Measurements from ENCODE around the gene UTS2.

UTS2 gene

DNA sequence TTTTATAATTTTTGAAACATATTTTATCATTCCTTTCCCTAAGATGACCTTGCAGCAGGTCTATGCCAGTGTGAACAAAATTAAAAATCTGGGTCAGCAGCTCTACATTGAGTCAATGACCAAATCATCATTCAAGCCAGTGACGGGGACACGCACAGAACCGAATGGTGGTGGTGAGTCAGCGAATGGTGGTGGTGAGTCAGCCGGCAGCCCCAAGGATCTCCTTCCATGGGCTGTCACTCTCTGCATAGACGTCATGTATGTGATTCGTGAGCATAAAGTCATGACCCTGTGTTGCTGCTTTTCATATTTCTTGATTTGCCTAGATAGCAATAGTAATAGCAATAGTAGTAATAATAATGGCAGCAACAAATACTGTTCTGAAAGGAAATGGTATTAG is 42.5 kb downstream of the UTS2 start:
- peak; percentile 83 for DNase-seq (ENCODE audit: low spot score)

DNA sequence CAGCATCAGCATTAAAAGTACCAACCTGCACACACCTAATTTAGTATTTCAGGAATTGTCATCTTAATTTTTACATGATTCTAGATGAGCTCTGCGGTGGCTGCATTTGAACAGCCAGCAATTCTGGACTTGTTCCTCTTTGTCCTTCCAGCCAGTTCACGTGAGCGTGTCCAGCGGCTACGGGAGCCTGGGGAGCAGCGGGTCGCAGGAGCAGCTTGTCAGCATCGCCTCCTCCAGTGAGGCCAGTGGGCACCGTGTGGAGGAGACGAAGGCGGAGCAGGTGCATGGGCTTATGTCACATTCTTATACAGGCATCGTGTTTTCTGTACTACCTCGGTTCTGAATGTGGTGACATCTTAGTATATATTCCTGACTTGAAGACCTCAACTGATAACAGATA is 43.1 kb downstream of the UTS2 start:
- DNase-seq (ENCODE audit: low spot score) = no peak

DNA sequence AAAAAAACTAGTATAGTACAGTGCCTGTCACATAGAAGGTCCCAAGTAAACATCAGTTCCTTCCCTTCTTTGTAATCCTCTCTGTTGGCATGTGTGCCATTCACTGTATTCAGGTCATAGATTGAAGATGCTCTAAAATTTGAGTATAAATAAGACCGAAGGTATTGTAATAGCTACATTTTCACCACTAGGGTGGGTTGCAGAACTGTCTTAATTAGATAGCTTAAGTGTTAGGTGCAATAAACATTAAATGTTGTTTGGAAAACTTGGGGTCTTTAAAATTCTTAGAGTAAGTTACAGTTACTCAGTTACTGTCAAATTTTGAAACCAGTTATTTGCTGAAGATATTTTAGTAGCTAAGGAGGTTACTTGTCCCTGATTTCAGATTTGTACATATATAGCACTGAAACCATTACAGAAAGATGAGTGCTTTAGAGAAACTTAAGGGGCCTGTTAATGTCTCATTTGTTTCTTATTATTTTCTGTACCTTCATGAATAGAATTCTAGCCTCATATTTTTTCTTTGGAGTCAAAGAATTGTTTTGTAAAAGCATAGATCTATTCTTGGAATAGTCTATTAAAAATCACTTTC is 44.5 kb downstream of the UTS2 start:
- peak; percentile 39 for DNase-seq (ENCODE audit: low spot score)

DNA sequence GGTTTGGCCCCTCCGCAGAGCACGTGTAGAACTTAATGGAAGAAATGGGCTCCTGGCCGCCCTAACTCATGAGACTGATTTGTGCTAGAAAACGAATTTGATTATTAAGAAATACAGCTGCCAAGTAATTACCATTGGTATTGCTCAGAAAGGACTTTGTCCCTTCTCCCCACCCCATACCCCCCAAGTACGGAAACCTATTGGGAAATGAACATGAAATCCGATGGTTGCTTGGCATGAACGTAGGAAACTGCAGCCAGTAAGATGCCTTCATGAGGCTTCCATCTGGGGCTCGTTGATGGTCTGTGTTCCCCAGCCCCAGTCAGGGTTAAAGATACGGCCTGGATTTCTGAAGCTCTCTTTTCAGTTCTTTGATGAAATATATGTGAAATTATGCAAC is 47.4 kb downstream of the UTS2 start:
- no peak for DNase-seq (ENCODE audit: low spot score)
